HG03575 (cell line): ENCODE results near the gene FAM53B.

Experiments used
- ATAC-seq: cut with Tn5 transposase; IDR thresholded peaks from one replicate; pipeline ENCODE4 v1.9.1; 2021; ENCODE audit not compliant: unreplicated experiment, insufficient number of reproducible peaks, low FRiP score; ENCODE audit errors: extremely low read depth

The FAM53B gene

GRCh38 chr10:124656541-124656940 is 87.6 kb downstream of the FAM53B start:
- no peak for ATAC-seq

- ATAC-seq = no peak
These were observed 88.1 kb downstream of the FAM53B start for GRCh38 chr10:124656113-124656490.

- no peak for ATAC-seq
These were observed 88.7 kb downstream of the FAM53B start for GRCh38 chr10:124655191-124656112.

- ATAC-seq = no peak
These were observed 89.5 kb downstream of the FAM53B start for GRCh38 chr10:124654686-124655085.

GRCh38 chr10:124653811-124654651 is 90.1 kb downstream of the FAM53B start:
- ATAC-seq = no peak

- ATAC-seq = no peak
These were observed 90.9 kb downstream of the FAM53B start for GRCh38 chr10:124653311-124653710.

- ATAC-seq = no peak
These were observed 91.5 kb downstream of the FAM53B start for GRCh38 chr10:124652701-124653100.

- ATAC-seq = no peak
These were observed 92.0 kb downstream of the FAM53B start for GRCh38 chr10:124652200-124652599.

- no peak for ATAC-seq
These were observed 92.7 kb downstream of the FAM53B start for GRCh38 chr10:124651402-124651891.

- no peak for ATAC-seq
These were observed 93.3 kb downstream of the FAM53B start for GRCh38 chr10:124650820-124651401.

- ATAC-seq = no peak
These were observed 93.9 kb downstream of the FAM53B start for GRCh38 chr10:124650263-124650662.

- ATAC-seq = no peak
These were observed 95.0 kb downstream of the FAM53B start for GRCh38 chr10:124649214-124649613.

- ATAC-seq = no peak
These were observed 95.4 kb downstream of the FAM53B start for GRCh38 chr10:124648738-124649137.

GRCh38 chr10:124648131-124648475 is 96.1 kb downstream of the FAM53B start:
- no peak for ATAC-seq

GRCh38 chr10:124647421-124648130 is 96.6 kb downstream of the FAM53B start:
- ATAC-seq = no peak

- no peak for ATAC-seq
These were observed 97.5 kb downstream of the FAM53B start for GRCh38 chr10:124646483-124647352.

- ATAC-seq = no peak
These were observed 98.6 kb downstream of the FAM53B start for GRCh38 chr10:124645467-124646095.
